Islet precursor cell (in vitro differentiated cells): ENCODE results near the gene CD82.

ENCODE experiments used
- DNase-seq: peaks from one replicate; pipeline ENCODE4 v3.0.0-alpha.2; 2018

Gene CD82

GRCh38 chr11:44605068-44605708, 39.7 kb downstream of the CD82 start:
- no peak for DNase-seq

- DNase-seq = no peak
Observed at GRCh38 chr11:44605965-44606364, 40.5 kb downstream of the CD82 start.

DNA sequence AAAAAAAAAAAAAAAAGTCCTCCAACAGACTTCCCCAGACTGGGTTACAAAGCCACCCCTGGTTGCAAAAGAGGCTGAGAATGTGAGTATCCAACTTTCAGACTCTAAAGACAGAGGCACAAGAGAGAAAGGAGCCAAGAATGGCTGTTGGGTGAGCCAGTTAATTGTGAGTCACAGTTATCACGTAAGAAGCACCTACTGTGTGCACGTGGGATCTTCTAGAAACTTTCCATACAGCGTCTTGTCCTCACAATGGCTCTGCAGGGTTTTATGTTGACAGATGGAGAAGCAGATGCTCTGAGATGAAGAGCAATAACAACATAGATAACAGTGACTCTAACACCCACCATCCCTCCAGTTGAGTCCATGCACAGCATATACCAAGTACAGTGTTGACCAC, 41.0 kb downstream of the CD82 start:
- no peak for DNase-seq

- DNase-seq = no peak
Observed at GRCh38 chr11:44607319-44607962, 42.0 kb downstream of the CD82 start.

DNA sequence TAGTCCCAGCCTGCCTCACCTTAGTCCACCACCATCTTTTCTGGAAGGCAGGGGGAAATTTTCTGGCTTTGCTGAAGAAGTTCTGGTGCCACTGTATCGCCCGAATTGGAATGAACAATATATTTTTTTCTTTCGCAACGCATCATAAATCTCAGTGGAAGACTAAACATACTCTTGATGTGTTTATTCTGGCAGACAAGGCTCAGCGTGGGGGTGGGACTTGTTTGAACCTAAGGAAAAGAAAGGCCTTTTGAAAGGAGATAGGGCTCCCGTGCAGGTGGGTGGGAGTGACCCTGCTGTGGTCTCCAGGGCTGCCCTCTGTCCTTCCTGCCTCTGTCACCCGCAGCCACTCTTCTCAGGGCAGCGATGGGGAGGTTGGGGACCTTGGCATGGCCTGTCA, 42.5 kb downstream of the CD82 start:
- DNase-seq = no peak

GRCh38 chr11:44608651-44608990, 43.2 kb downstream of the CD82 start:
- no peak for DNase-seq

DNA sequence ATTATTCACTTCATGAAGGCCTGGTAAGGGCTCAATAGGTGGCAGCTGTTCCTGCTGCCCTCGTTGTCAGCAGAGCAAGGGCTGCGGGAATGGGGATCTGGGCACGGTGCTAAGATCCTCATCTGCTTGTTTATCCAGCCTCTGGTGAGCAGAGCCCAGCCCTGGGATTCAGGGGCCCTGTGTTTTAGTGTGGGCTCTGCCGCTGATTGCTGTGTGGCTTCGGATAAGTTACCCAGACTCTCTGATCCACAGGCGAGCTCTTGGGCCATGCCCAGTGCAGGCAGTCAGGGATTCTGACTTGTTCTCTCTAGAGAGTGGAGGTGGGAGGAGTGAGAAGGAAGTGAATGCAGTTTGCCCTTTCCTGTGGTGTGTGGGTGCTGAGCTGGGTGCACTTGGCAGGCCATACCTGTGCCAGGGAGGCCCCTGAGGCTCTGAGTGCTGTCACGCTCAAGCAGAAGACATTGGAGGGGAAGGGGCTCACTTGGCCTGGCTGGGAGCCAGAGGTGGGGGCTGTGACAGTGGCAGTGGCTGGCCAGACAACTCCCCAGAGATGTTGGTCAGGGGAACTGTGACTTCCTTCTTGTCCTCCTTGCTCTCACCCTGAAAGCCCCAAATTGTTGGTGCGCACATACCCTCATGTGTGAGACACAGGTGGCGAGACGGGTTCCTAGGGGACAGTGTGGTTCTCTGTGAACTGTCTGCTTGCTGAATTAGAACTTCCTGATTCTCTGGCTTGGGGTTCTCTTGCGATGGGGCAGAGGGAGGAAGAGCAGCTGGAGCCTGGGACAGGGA, 43.7 kb downstream of the CD82 start:
- no peak for DNase-seq

- DNase-seq = no peak
Observed at GRCh38 chr11:44609783-44610155, 44.3 kb downstream of the CD82 start.

DNA sequence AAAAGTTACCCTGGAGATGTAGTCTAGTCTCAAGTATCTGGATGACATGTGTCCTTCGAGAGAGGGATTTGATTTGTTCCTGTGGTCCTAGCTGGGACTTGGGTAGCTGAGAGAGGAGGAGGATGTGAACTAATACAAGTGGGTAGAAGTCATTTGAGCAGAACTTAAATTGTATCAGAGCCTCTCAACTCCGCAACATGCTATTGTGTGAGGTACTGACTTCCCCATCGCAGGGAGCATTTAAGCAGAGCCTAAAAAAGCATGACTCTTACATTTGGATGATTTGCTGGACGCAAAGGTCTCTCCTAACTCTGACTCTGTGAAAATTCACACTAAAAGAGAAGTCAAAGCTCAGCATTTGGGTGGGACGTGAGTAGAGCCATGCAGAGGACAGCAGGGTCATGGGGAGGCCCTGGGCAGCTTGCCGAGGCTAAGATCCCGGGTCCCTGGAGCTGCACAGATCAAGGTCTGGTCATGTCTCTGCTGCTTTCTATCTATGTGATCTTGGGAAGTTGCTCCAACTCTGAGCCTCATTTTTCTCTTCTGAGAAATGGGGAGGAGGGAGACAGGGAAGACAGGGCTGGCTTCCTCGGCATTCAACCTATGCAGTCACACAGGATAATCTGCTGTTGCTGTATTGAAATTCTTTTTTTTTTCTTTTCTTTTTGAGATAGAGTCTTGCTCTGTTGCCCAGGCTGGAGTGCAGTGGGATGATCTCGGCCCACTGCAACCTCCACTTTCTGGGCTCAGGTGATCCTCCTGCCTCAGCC, 44.9 kb downstream of the CD82 start:
- DNase-seq = no peak

GRCh38 chr11:44611088-44611487, 45.6 kb downstream of the CD82 start:
- no peak for DNase-seq

DNA sequence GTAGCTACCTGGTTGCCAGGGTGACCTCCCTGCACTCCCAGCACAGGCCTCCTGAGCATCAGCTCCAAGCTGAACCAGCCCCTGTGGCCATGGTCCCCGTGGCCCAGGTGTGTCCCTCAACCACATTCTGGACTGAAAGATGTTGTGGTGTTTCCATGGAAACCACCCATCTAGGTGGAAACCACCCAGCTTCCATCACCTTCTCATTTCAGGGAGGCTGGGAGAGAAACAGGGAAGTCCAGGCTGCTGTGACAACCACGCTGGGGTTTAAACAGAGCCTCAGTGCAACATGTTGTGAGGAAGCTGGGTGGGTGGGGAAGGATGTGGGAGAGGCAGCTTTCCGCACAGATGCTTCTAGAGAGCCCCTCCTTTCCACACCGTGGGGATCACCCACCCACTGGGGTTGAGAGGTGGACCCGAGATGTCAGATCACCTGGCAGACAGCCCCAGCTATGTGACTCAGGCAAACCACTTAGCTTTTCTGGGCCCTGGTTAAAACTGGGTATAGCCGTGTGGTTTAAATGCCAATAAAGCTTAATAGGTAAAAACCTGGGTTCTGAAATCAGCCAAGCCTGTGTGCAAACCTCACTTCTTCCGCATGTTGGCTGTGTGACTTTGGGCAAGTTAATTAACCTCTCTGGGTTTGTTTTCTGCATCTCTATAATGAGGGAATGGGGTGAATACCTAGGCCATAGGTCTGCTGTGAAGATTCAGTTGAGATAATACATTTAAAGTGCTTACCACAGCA, 46.4 kb downstream of the CD82 start:
- no peak for DNase-seq

GRCh38 chr11:44613153-44613552, 47.7 kb downstream of the CD82 start:
- DNase-seq = no peak

- DNase-seq = no peak
Observed at GRCh38 chr11:44614281-44614775, 48.9 kb downstream of the CD82 start.

- no peak for DNase-seq
Observed at GRCh38 chr11:44615041-44615755, 49.7 kb downstream of the CD82 start.

DNA sequence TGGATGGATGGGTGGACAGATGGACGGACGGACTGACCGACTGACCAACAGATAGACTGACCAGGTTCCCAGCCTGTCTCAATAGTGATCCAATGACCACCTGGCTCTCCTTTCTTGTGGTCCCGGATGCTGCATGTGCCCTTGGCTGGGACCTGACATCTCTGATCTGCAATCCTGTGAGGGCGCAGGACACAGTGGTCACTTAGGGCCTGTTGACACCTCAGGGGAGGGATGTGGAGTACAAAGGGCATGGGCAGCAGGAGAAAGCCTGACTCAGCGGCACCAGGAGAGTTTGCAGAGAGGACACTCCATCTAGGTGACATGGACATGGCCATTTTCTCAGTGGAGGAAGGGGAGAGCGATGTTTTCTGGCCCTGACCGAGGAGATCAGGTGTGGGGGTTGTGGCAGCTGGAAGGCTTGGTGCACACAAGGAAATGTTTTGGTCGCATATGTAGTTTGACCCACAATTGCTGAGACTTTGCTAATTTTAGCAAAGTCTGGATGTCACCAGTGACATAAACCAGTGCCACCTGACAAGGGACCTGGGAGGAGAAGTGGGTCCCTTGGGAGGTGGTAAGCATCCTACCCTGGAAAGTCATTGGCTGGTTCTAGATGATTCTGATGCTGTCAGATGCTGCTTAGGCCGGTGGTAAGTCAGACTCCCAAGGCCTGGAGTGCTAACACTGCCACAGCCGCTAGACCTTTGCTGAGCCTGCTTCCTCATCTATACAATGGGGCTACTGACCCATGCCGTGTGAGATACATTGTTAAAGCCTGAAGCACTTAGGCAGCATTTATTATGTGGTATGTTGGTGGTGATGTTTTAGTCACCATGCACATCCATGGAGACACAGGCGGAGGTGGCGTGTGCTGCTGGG, 50.7 kb downstream of the CD82 start:
- peak; percentile 34 for DNase-seq

GRCh38 chr11:44617671-44618461, 52.4 kb downstream of the CD82 start:
- peak; percentile 57 for DNase-seq

- peak; percentile 54 for DNase-seq
Observed at GRCh38 chr11:44618561-44619425, 53.3 kb downstream of the CD82 start.

DNA sequence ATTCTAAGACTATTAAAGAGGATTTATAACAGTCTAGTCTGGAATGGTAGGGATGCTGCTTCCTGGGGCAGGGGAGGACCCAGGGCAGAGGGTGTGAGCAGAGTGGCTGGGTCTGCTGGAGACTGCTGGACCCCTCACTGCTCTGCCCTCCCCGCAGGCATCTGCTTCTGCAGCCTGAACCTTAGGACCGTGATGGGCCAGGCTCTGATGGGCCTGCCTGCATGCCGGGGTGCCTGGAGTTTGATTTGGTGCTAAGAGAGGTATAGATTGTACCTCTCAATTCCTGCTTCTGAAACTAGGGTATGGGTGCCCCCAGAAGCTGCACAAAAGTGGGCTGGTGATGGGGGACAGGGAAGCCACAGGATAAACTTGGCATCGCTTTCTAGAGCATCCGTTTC, 54.9 kb downstream of the CD82 start:
- DNase-seq = peak; percentile 24

DNA sequence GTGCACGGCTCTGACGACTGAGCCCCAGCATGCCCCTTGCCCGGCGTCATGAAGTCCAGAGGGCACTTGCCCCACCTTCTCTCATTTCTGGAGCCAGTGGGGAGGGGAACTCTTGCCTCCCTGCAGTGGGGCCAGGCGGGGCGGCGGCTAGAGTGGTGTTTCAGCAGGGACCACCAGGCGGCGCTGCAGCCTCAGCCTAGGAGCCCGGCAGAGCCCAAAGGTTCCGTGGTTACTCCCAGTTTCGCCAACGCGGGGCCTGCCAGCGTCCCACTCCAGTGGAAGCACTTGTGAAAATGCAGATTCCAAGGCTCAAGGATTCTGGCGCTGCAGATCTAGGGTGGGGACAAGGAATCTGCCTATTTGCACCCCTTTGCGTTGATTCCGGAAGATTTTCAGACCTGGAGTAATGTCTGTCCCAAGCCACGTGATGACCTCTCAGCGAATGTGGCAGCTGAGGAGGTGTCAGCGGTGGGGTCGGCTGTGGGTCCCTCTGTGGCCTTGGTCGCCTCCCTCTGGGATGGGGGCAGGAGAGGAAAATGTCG, 55.7 kb downstream of the CD82 start:
- peak; percentile 91 for DNase-seq
